ENCODE data around the gene CACNA2D1.

GRCh38 chr7:82443547-82444219 is at the start of gene CACNA2D1:
- TF ChIP-seq, protein P1, sequence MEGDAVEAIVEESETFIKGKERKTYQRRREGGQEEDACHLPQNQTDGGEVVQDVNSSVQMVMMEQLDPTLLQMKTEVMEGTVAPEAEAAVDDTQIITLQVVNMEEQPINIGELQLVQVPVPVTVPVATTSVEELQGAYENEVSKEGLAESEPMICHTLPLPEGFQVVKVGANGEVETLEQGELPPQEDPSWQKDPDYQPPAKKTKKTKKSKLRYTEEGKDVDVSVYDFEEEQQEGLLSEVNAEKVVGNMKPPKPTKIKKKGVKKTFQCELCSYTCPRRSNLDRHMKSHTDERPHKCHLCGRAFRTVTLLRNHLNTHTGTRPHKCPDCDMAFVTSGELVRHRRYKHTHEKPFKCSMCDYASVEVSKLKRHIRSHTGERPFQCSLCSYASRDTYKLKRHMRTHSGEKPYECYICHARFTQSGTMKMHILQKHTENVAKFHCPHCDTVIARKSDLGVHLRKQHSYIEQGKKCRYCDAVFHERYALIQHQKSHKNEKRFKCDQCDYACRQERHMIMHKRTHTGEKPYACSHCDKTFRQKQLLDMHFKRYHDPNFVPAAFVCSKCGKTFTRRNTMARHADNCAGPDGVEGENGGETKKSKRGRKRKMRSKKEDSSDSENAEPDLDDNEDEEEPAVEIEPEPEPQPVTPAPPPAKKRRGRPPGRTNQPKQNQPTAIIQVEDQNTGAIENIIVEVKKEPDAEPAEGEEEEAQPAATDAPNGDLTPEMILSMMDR (IDR thresholded peaks at IDR 0.05), result no peak
- TF ChIP-seq POLR2A (IDR thresholded peaks at IDR 0.05), result no peak
